GM23338 (cell line): ENCODE measurements around the gene EFTUD2.

Source experiments
- CREB1 ChIP-seq: fragments of 250-450 bp; sonication (Bioruptor Pico); IDR thresholded peaks from 2 replicates; pipeline ENCODE4 v1.5.0; 2020; ENCODE audit warnings: low read depth, mild to moderate bottlenecking, moderate library complexity
- CTCF ChIP-seq, 2 experiments: fragments of 200-600 bp in 1 of 2; sonication (generic) in 1 of 2; conservative IDR thresholded peaks; 2 replicates each; pipeline versions ENCODE4 v1.5.1 to v1.6.1; 2016 to 2017; ENCODE audit warnings: antibody characterized with exemption in 2 of 2, low read depth in 2 of 2, mild to moderate bottlenecking in 2 of 2, moderate library complexity in 1 of 2
- EZH2 ChIP-seq: fragments of 200-600 bp; sonication (generic); IDR thresholded peaks from one replicate; pipeline ENCODE4 v1.8.0; 2017; ENCODE audit warnings: antibody characterized with exemption, mild to moderate bottlenecking, low read depth; ENCODE audit not compliant: unreplicated experiment
- EZH2phosphoT487 ChIP-seq: fragments of 200-600 bp; sonication (generic); IDR thresholded peaks from one replicate; pipeline ENCODE4 v1.8.1; 2018; ENCODE audit warnings: antibody characterized with exemption; ENCODE audit not compliant: unreplicated experiment
- JUNB ChIP-seq: IDR thresholded peaks from one replicate; pipeline ENCODE4 v1.6.1; 2016; ENCODE audit warnings: antibody characterized with exemption; ENCODE audit not compliant: unreplicated experiment
- POLR2AphosphoS5 ChIP-seq: IDR thresholded peaks from 2 replicates; pipeline ENCODE4 v1.6.1; 2016; ENCODE audit warnings: antibody characterized with exemption, low read depth
- REST ChIP-seq: IDR thresholded peaks from one replicate; pipeline ENCODE4 v1.6.1; 2018; ENCODE audit warnings: antibody characterized with exemption; ENCODE audit not compliant: unreplicated experiment
- STAT1 ChIP-seq: IDR thresholded peaks from one replicate; pipeline ENCODE4 v1.6.1; 2016; ENCODE audit warnings: antibody characterized with exemption; ENCODE audit not compliant: unreplicated experiment
- ZNF331 ChIP-seq: fragments of 250-450 bp; sonication (Bioruptor Pico); IDR thresholded peaks from 2 replicates; pipeline ENCODE4 v1.5.0; 2020; ENCODE audit warnings: low read depth, mild to moderate bottlenecking, moderate library complexity

GRCh38 chr17:44827863-44828262 lies 71.4 kb downstream of the EFTUD2 start:
- TF ChIP-seq EZH2phosphoT487 (no peak), CTCF (conservative IDR thresholded peaks at IDR 0.05; ENCODE audit: low read depth in 2 of 2) (no peak), CREB1 (CRISPR knock-in tag) (no peak), EZH2 (no peak), JUNB (no peak), REST (no peak), POLR2AphosphoS5 (no peak), STAT1 (no peak), ZNF331 (CRISPR knock-in tag) (no peak)
